Measurements from ENCODE around the gene SNX5.

- TF ChIP-seq RUNX1 (IDR thresholded peaks at IDR 0.05; ENCODE audit: low read depth) (no peak), U2AF1 (optimal IDR thresholded peaks at IDR 0.05; ENCODE audit: low read depth, low read length) (no peak), ARNT (IDR thresholded peaks at IDR 0.05) (no peak), ZNF584 (CRISPR knock-in tag; IDR thresholded peaks at IDR 0.05; ENCODE audit: low read depth) (no peak), ZNF384 (IDR thresholded peaks at IDR 0.05; ENCODE audit: low read depth, low read length) (no peak), KAT2B (IDR thresholded peaks at IDR 0.05; ENCODE audit: low read depth, low read length) (no peak), MAZ (CRISPR knock-in tag; conservative IDR thresholded peaks at IDR 0.05 in 1 of 2, IDR thresholded peaks at IDR 0.05 in 1 of 2) (no peak), PRPF4 (IDR thresholded peaks at IDR 0.05; ENCODE audit: insufficient read depth, low read depth, low read length, poor library complexity, severe bottlenecking) (no peak), SREBF2 (CRISPR knock-in tag; IDR thresholded peaks at IDR 0.05) (no peak), HDAC6 (IDR thresholded peaks at IDR 0.05; ENCODE audit: low read depth, low read length) (no peak), KDM1A (IDR thresholded peaks at IDR 0.05) (no peak)
- TF ChIP-seq, protein P1, sequence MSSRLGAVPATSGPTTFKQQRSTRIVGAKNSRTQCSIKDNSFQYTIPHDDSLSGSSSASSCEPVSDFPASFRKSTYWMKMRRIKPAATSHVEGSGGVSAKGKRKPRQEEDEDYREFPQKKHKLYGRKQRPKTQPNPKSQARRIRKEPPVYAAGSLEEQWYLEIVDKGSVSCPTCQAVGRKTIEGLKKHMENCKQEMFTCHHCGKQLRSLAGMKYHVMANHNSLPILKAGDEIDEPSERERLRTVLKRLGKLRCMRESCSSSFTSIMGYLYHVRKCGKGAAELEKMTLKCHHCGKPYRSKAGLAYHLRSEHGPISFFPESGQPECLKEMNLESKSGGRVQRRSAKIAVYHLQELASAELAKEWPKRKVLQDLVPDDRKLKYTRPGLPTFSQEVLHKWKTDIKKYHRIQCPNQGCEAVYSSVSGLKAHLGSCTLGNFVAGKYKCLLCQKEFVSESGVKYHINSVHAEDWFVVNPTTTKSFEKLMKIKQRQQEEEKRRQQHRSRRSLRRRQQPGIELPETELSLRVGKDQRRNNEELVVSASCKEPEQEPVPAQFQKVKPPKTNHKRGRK (tag; IDR thresholded peaks at IDR 0.05): no peak
- TF ChIP-seq, protein P2, sequence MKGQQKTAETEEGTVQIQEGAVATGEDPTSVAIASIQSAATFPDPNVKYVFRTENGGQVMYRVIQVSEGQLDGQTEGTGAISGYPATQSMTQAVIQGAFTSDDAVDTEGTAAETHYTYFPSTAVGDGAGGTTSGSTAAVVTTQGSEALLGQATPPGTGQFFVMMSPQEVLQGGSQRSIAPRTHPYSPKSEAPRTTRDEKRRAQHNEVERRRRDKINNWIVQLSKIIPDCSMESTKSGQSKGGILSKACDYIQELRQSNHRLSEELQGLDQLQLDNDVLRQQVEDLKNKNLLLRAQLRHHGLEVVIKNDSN (CRISPR knock-in tag; IDR thresholded peaks at IDR 0.05): no peak
These were observed 18.7 kb downstream of the SNX5 start for GRCh38 chr20:17949899-17950298.

Data from K562 (cell line).